Vagina (tissue), 2 donors: Measurements from ENCODE around the gene ROR1. TPM values are rescaled to one million over a fixed set of nuclear protein-coding genes. Genes with fewer than 3 reads are reported as not detected.

ENCODE experiments used
- DNase-seq, 2 donors: peaks; one replicate each; pipeline ENCODE4 v3.0.0-alpha.2; 2017; ENCODE audit errors: extremely low spot score in 2 of 2
- H3K27ac ChIP-seq: fragments of 200-600 bp; sonication (generic); one replicate; pipeline ENCODE4 v1.5.1; 2019
- H3K27me3 ChIP-seq: fragments of 200-600 bp; sonication (generic); one replicate; pipeline ENCODE4 v1.5.1; 2019
- H3K36me3 ChIP-seq, 2 donors: fragments of 200-600 bp; sonication (generic); one replicate each; pipeline ENCODE4 v1.5.1; 2017 to 2019
- H3K4me1 ChIP-seq: fragments of 200-600 bp; sonication (generic); one replicate; pipeline ENCODE4 v1.5.1; 2019
- H3K4me3 ChIP-seq, 2 donors: fragments of 200-600 bp; sonication (generic); 1 replicate in 1 of 2; 2 replicates in 1 of 2; pipeline ENCODE4 v1.5.1; 2016 to 2019
- H3K9me3 ChIP-seq: fragments of 200-600 bp; sonication (generic); one replicate; pipeline ENCODE4 v1.5.1; 2019
- POLR2A ChIP-seq, 2 donors: fragments of 450-650 bp; IDR thresholded peaks; one replicate each; pipeline ENCODE4 v1.6.1; 2017; ENCODE audit warnings: antibody characterized with exemption in 2 of 2, mild to moderate bottlenecking in 2 of 2, moderate library complexity in 2 of 2
- POLR2AphosphoS5 ChIP-seq, 2 donors: sonication (generic); formaldehyde crosslinking; IDR thresholded peaks; one replicate each; pipeline ENCODE4 v1.9.0; 2017; ENCODE audit warnings: antibody characterized with exemption in 2 of 2, mild to moderate bottlenecking in 2 of 2, low read depth in 1 of 2; ENCODE audit not compliant: insufficient read depth in 1 of 2
- intact Hi-C: fragments of 100-400 bp; cut with DNase I; formaldehyde crosslinking; loops from one replicate; pipeline ENCODE4 v1.15.1; 2023
- total RNA-seq: library from RNA; depleted of rRNA; stranded (reverse); fragments of >200 nt; gene quantifications from one replicate; pipeline ENCODE4 v1.2.3, GENCODE V29; 2016
- TF ChIP-seq, protein P1 (sequence below), 3 experiments: fragments of 450-650 bp in 2 of 3; fragments of 200-600 bp in 1 of 3; sonication (generic) in 1 of 3; IDR thresholded peaks; one replicate each; pipeline ENCODE4 v1.5.1; 2017 to 2019; ENCODE audit warnings: antibody characterized with exemption in 3 of 3, mild to moderate bottlenecking in 2 of 3, moderate library complexity in 2 of 3

Gene ROR1
- total RNA-seq, 1 donor from 2014 or later = 11.0 TPM

GRCh38 chr1:64203420-64203819 is 429.6 kb downstream of the ROR1 start, which contains the start of gene UBE2U:
UBE2U (plus strand) TSS chr1:64203623; CDS start chr1:64204051, 428 bp downstream.
- Histone ChIP-seq H3K27me3 (no peaks in the 10 kb centered on the region), H3K27ac (no peak within 1 kb of the TSS), H3K36me3 (no peaks in the 10 kb centered on the region), H3K4me1 (no peaks in the 10 kb centered on the region), H3K9me3 (no peaks in the 10 kb centered on the region), H3K4me3 (no peak within 1 kb of the TSS)
- TF ChIP-seq POLR2AphosphoS5 (IDR thresholded peaks at IDR 0.05; ENCODE audit: insufficient read depth in 1 of 2, low read depth in 1 of 2) (no peak), POLR2A (IDR thresholded peaks at IDR 0.05) (no peak)
- TF ChIP-seq, protein P1, sequence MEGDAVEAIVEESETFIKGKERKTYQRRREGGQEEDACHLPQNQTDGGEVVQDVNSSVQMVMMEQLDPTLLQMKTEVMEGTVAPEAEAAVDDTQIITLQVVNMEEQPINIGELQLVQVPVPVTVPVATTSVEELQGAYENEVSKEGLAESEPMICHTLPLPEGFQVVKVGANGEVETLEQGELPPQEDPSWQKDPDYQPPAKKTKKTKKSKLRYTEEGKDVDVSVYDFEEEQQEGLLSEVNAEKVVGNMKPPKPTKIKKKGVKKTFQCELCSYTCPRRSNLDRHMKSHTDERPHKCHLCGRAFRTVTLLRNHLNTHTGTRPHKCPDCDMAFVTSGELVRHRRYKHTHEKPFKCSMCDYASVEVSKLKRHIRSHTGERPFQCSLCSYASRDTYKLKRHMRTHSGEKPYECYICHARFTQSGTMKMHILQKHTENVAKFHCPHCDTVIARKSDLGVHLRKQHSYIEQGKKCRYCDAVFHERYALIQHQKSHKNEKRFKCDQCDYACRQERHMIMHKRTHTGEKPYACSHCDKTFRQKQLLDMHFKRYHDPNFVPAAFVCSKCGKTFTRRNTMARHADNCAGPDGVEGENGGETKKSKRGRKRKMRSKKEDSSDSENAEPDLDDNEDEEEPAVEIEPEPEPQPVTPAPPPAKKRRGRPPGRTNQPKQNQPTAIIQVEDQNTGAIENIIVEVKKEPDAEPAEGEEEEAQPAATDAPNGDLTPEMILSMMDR (IDR thresholded peaks at IDR 0.05) = no peak
- no peak for DNase-seq
- intact Hi-C loops = no loop called here

- H3K4me1 ChIP-seq = no peaks in the 10 kb centered on the region
- intact Hi-C loops = no loop called here
- no peaks in the 10 kb centered on the region for H3K9me3 ChIP-seq
- no peak overlapping the region for H3K4me3 ChIP-seq
- no peak for DNase-seq
- no peaks in the 10 kb centered on the region for H3K36me3 ChIP-seq
- TF ChIP-seq POLR2A (IDR thresholded peaks at IDR 0.05) (no peak), POLR2AphosphoS5 (IDR thresholded peaks at IDR 0.05; ENCODE audit: insufficient read depth in 1 of 2, low read depth in 1 of 2) (no peak)
- TF ChIP-seq, protein P1 (IDR thresholded peaks at IDR 0.05) = no peak
- no peaks in the 10 kb centered on the region for H3K27me3 ChIP-seq
- H3K27ac ChIP-seq = no peak overlapping the region
Measured at GRCh38 chr1:64209221-64209620, 435.4 kb downstream of the ROR1 start.

DNA sequence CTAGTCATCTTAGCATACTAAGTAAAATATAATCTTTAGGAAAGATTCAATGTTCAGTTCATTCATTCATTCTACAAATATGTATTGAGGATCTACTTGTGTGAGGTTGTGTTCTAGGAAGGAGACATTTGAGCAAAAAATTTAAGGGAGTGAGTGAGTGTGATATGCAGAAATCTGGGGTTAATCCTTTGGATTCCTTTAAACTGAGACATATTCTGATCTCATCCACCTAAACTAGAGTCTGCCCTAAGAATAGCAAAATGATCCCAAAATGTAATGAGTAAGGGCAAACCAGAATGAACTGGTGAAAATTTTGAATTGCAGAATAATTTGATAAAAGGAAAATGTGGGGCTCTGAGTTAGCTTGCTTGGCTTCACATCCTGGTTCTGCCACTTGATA is 438.2 kb downstream of the ROR1 start:
- H3K9me3 ChIP-seq = no peaks in the 10 kb centered on the region
- TF ChIP-seq POLR2A (IDR thresholded peaks at IDR 0.05) = no peak
- no peak for TF ChIP-seq POLR2AphosphoS5 (IDR thresholded peaks at IDR 0.05; ENCODE audit: insufficient read depth in 1 of 2, low read depth in 1 of 2)
- TF ChIP-seq, protein P1 (IDR thresholded peaks at IDR 0.05) = no peak
- intact Hi-C loops = no loop called here
- H3K27me3 ChIP-seq = no peaks in the 10 kb centered on the region
- no peaks in the 10 kb centered on the region for H3K4me1 ChIP-seq
- no peak overlapping the region for H3K27ac ChIP-seq
- no peak overlapping the region for H3K4me3 ChIP-seq
- DNase-seq = no peak
- no peaks in the 10 kb centered on the region for H3K36me3 ChIP-seq

DNA sequence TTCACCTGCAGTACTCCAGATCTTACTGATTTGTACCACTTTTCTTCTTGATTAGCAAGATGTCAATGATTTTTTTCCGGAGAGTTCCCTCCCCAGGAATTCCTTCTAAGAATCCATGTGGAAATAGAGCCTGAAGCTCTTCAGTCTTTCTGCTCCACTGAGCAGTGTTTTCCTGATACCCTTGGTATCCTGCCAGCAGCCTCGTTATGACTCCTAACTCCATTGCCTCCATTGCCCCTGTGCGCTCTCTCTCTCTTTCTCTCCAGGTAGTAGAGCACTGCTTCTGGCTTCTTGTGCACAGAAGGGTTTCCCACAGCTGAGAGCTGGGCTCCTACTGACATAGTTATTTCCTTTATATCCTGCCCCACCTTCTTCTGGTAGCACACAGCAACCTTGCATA is 441.8 kb downstream of the ROR1 start:
- TF ChIP-seq POLR2AphosphoS5 (IDR thresholded peaks at IDR 0.05; ENCODE audit: insufficient read depth in 1 of 2, low read depth in 1 of 2) (no peak), POLR2A (IDR thresholded peaks at IDR 0.05) (no peak)
- TF ChIP-seq, protein P1 (IDR thresholded peaks at IDR 0.05) = no peak
- H3K36me3 ChIP-seq = no peaks in the 10 kb centered on the region
- no peaks in the 10 kb centered on the region for H3K27me3 ChIP-seq
- no peaks in the 10 kb centered on the region for H3K4me1 ChIP-seq
- H3K9me3 ChIP-seq = no peaks in the 10 kb centered on the region
- intact Hi-C loops = no loop called here
- no peak overlapping the region for H3K4me3 ChIP-seq
- DNase-seq = no peak
- H3K27ac ChIP-seq = no peak overlapping the region

DNA sequence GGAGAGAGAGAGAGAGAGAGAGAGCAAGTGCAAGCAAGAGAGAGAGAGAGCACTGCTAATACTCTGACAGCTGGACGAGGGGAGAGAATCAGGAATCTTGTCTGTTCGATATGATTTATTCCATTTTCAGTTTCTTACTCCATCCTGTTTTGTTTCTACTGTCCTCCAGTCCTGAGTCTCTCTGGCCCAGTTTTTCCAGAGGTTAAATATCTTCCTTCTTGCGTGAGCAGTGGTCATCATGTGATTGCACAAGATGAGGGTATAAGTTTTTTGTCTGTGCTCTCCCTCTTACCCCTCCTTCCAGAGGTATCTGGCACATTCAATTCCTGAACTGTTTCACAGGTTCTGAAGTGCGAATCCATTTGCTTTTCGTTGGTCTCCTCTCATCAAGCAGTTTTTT is 446.4 kb downstream of the ROR1 start:
- intact Hi-C loops = no loop called here
- Histone ChIP-seq H3K4me3 (no peak overlapping the region), H3K9me3 (no peaks in the 10 kb centered on the region), H3K27me3 (no peaks in the 10 kb centered on the region), H3K36me3 (no peaks in the 10 kb centered on the region), H3K4me1 (no peaks in the 10 kb centered on the region), H3K27ac (no peak overlapping the region)
- no peak for DNase-seq
- TF ChIP-seq, protein P1 (IDR thresholded peaks at IDR 0.05) = no peak
- TF ChIP-seq POLR2AphosphoS5 (IDR thresholded peaks at IDR 0.05; ENCODE audit: insufficient read depth in 1 of 2, low read depth in 1 of 2) (no peak), POLR2A (IDR thresholded peaks at IDR 0.05) (no peak)
